SK-N-MC (cell line): ENCODE measurements around the gene PACS1.

Experiments
- EZH2 ChIP-seq: fragments of 200-600 bp; sonication (generic); IDR thresholded peaks from one replicate; pipeline ENCODE4 v1.6.1; 2017; ENCODE audit warnings: antibody characterized with exemption
- POLR2AphosphoS5 ChIP-seq: IDR thresholded peaks from 2 replicates; pipeline ENCODE4 v1.6.1; 2012; ENCODE audit warnings: mild to moderate bottlenecking, low read depth, low read length, borderline replicate concordance

DNA sequence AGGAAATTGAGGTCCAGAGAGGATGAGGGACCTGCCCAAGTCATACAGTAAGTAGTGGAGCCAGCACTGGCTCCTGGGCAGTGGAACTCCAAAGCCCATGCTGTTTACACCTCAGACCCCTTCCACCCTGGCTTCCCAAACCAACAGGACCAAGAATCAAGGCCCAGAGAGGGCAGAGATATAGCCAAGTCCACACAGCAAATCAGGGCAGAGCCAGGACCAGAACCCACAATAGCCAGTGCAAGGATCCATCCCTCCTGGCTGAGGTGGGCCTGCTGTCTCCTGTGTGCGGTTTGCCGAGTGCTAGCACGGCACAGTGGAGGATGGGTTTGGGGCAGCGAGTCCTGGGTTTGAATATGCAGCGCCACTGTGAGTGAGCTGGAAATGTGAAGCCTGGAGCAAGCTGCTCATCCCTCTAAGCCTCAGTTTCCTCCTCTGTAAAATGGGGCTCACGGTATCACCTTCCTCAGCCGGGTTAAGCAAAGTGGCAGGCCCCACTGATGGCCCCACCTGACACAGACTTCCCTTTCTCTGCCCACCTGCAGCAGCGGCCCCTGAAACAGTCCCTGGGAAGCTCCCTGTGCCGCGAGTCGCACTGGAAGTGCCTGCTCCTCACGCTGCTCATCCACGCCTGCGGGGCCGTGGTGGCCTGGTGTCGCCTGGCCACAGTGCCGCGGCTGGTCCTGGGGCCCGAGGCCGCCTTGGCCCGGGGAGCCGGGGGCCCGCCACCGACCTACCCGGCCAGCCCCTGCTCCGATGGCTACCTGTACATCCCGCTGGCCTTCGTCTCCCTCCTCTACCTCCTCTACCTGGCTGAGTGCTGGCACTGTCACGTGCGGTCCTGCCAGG lies 223.9 kb downstream of the PACS1 start:
- TF ChIP-seq POLR2AphosphoS5 (no peak), EZH2 (no peak)
